ENCODE data around the gene GRPEL2. TPM values are rescaled to one million over a fixed set of nuclear protein-coding genes. Genes with fewer than 3 reads are reported as not detected.

The GRPEL2 gene
- total RNA-seq, 5 donors from 2014 or later (not counting 1 experiment from before 2014, with no cell fraction given) = 14.2 to 38.7 (median 31.5) TPM

- H3K36me3 ChIP-seq (ENCODE audit: control insufficient read depth in 2 of 2, extremely low read depth in 1 of 2, insufficient read depth in 1 of 2, low read length in 1 of 2) = no peaks in the 10 kb centered on the region
Measured at GRCh38 chr5:149337736-149338135, 7.6 kb upstream of the GRPEL2 start.

GRCh38 chr5:149338364-149338763, 6.9 kb upstream of the GRPEL2 start:
- CTCF ChIA-PET = interaction anchor here in 1 of 2 donors (0.6 kb wide), 1 partner anchor 14 kb away, joined by 5 read pairs; no protein-coding TSS in a partner anchor

More at GRCh38 chr5:149337736-149338135, 7.6 kb upstream of the GRPEL2 start:
- DNase-seq = no peak
- ChIA-PET CTCF (no interaction called here), POLR2A (no interaction called here)
- no peak overlapping the region for H3K27ac ChIP-seq (ENCODE audit: low read length)
- Mint-ChIP-seq H3K9me3 (no peaks in the 10 kb centered on the region), H3K4me3 (no peak overlapping the region), H3K27ac (no peak overlapping the region), H3K27me3 (no peaks in the 10 kb centered on the region), H3K4me1 (no peaks in the 10 kb centered on the region), H3K36me3 (no peaks in the 10 kb centered on the region)
- H3K9me3 ChIP-seq = no peaks in the 10 kb centered on the region
- ATAC-seq (replicated peaks in 1 of 4) = no peak
- H3K4me1 ChIP-seq (ENCODE audit: control insufficient read depth in 1 of 2, extremely low read depth in 1 of 2, insufficient read depth in 2 of 2, low read length in 2 of 2) = no peaks in the 10 kb centered on the region
- no CpG with 5 or more reads among the region's 4 CpGs for WGBS (ENCODE audit: insufficient coverage)
- H3K27me3 ChIP-seq (replicated peaks in 1 of 2; ENCODE audit: control insufficient read depth in 2 of 2, extremely low read depth in 1 of 2, insufficient read depth in 2 of 2, low read length in 1 of 2) = no peaks in the 10 kb centered on the region
- no peak overlapping the region for H3K4me3 ChIP-seq (ENCODE audit: control insufficient read depth in 1 of 2, extremely low read depth in 1 of 2, low read length in 1 of 2)

GRCh38 chr5:149340920-149341319, 4.4 kb upstream of the GRPEL2 start:
- Mint-ChIP-seq H3K36me3 (no peaks in the 10 kb centered on the region), H3K27me3 (no peaks in the 10 kb centered on the region), H3K4me1 (peaks cover 20 to 29% (median 22%) of the 10 kb centered on the region in 3 donors), H3K4me3 (no peak overlapping the region), H3K27ac (no peak overlapping the region), H3K9me3 (no peaks in the 10 kb centered on the region)
- DNase-seq (no peak), ATAC-seq (replicated peaks in 1 of 4) (no peak)
- Histone ChIP-seq H3K9me3 (no peaks in the 10 kb centered on the region), H3K27ac (ENCODE audit: low read length) (no peak overlapping the region), H3K4me1 (ENCODE audit: control insufficient read depth in 1 of 2, extremely low read depth in 1 of 2, insufficient read depth in 2 of 2, low read length in 2 of 2) (peaks cover 7 to 15% of the 10 kb centered on the region in 2 experiments), H3K4me3 (ENCODE audit: control insufficient read depth in 1 of 2, extremely low read depth in 1 of 2, low read length in 1 of 2) (no peak overlapping the region), H3K27me3 (replicated peaks in 1 of 2; ENCODE audit: control insufficient read depth in 2 of 2, extremely low read depth in 1 of 2, insufficient read depth in 2 of 2, low read length in 1 of 2) (no peaks in the 10 kb centered on the region), H3K36me3 (ENCODE audit: control insufficient read depth in 2 of 2, extremely low read depth in 1 of 2, insufficient read depth in 1 of 2, low read length in 1 of 2) (no peaks in the 10 kb centered on the region)
- ChIA-PET CTCF (interaction anchor here in 1 of 2 donors (1.0 to 1.4 kb wide), 2 partner anchors 21 to 27 kb away, joined by 3 read pairs; no protein-coding TSS in a partner anchor), POLR2A (interaction anchor here (0.6 to 0.9 kb wide), 2 partner anchors 12 to 214 kb away, joined by 3 to 4 read pairs; no protein-coding TSS in a partner anchor)
- WGBS (ENCODE audit: insufficient coverage) = no CpG with 5 or more reads among the region's 1 CpG

More at GRCh38 chr5:149338364-149338763, 6.9 kb upstream of the GRPEL2 start:
- Histone ChIP-seq H3K9me3 (no peaks in the 10 kb centered on the region), H3K27ac (ENCODE audit: low read length) (no peak overlapping the region), H3K27me3 (replicated peaks in 1 of 2; ENCODE audit: control insufficient read depth in 2 of 2, extremely low read depth in 1 of 2, insufficient read depth in 2 of 2, low read length in 1 of 2) (no peaks in the 10 kb centered on the region), H3K4me3 (ENCODE audit: control insufficient read depth in 1 of 2, extremely low read depth in 1 of 2, low read length in 1 of 2) (no peak overlapping the region), H3K36me3 (ENCODE audit: control insufficient read depth in 2 of 2, extremely low read depth in 1 of 2, insufficient read depth in 1 of 2, low read length in 1 of 2) (no peaks in the 10 kb centered on the region), H3K4me1 (ENCODE audit: control insufficient read depth in 1 of 2, extremely low read depth in 1 of 2, insufficient read depth in 2 of 2, low read length in 2 of 2) (no peaks in the 10 kb centered on the region)
- H3K4me1 Mint-ChIP-seq = peaks cover 0 to 3% (median 1%) of the 10 kb centered on the region in 3 donors
- H3K27me3 Mint-ChIP-seq = no peaks in the 10 kb centered on the region
- H3K9me3 Mint-ChIP-seq = no peaks in the 10 kb centered on the region
- no peak for ATAC-seq (replicated peaks in 1 of 4)
- no peak for DNase-seq
- 100% methylated on average over 1 of the region's 1 CpG for WGBS (ENCODE audit: insufficient coverage)
- H3K36me3 Mint-ChIP-seq = no peaks in the 10 kb centered on the region
- no peak overlapping the region for H3K4me3 Mint-ChIP-seq
- POLR2A ChIA-PET = no interaction called here
- no peak overlapping the region for H3K27ac Mint-ChIP-seq

- DNase-seq = no peak
- POLR2A ChIA-PET = no interaction called here
- H3K4me3 Mint-ChIP-seq = no peak overlapping the region
- H3K27me3 Mint-ChIP-seq = no peaks in the 10 kb centered on the region
- H3K4me3 ChIP-seq (ENCODE audit: control insufficient read depth in 1 of 2, extremely low read depth in 1 of 2, low read length in 1 of 2) = no peak overlapping the region
- no peaks in the 10 kb centered on the region for H3K9me3 ChIP-seq
- peaks cover 10 to 24% of the 10 kb centered on the region in 2 experiments for H3K4me1 ChIP-seq (ENCODE audit: control insufficient read depth in 1 of 2, extremely low read depth in 1 of 2, insufficient read depth in 2 of 2, low read length in 2 of 2)
- H3K27ac ChIP-seq (ENCODE audit: low read length) = no peak overlapping the region
- CTCF ChIA-PET = interaction anchor here in 1 of 2 donors (1.1 kb wide), 1 partner anchor 16 kb away, joined by 3 read pairs; the partner anchor contains the start of gene PCYOX1L
- no peaks in the 10 kb centered on the region for H3K36me3 ChIP-seq (ENCODE audit: control insufficient read depth in 2 of 2, extremely low read depth in 1 of 2, insufficient read depth in 1 of 2, low read length in 1 of 2)
- no peak for ATAC-seq (replicated peaks in 1 of 4)
- no peaks in the 10 kb centered on the region for H3K27me3 ChIP-seq (replicated peaks in 1 of 2; ENCODE audit: control insufficient read depth in 2 of 2, extremely low read depth in 1 of 2, insufficient read depth in 2 of 2, low read length in 1 of 2)
- H3K9me3 Mint-ChIP-seq = no peaks in the 10 kb centered on the region
- peaks cover 28 to 36% (median 30%) of the 10 kb centered on the region in 3 donors for H3K4me1 Mint-ChIP-seq
- H3K36me3 Mint-ChIP-seq = no peaks in the 10 kb centered on the region
- H3K27ac Mint-ChIP-seq = peak overlapping the region; percentile 30 to 41
Measured at GRCh38 chr5:149341876-149342275, 3.4 kb upstream of the GRPEL2 start.

- Mint-ChIP-seq H3K27ac (peak overlapping the region; percentile 91 to 97), H3K9me3 (no peaks in the 10 kb centered on the region), H3K4me3 (peak overlapping the region in 2 of 3 donors; percentile 95 to 96), H3K36me3 (peaks cover 19% of the 10 kb centered on the region), H3K4me1 (peaks cover 50 to 59% (median 52%) of the 10 kb centered on the region in 3 donors), H3K27me3 (no peaks in the 10 kb centered on the region)
- ChIA-PET POLR2A (interaction anchor here (0.7 to 4.3 kb wide), 4 partner anchors 9 to 13 kb away, joined by 3 to 27 read pairs (median 3); partner anchors contain the start of gene PCYOX1L (in 1 of the 2)), CTCF (interaction anchor here (0.9 to 4.1 kb wide), 8 partner anchors 9 to 221 kb away, joined by 3 to 43 read pairs (median 4); partner anchors contain the start of gene PCYOX1L (in 1 of the 2))
- Histone ChIP-seq H3K36me3 (ENCODE audit: control insufficient read depth in 2 of 2, extremely low read depth in 1 of 2, insufficient read depth in 1 of 2, low read length in 1 of 2) (peaks cover 0 to 19% of the 10 kb centered on the region in 2 donors), H3K9me3 (no peaks in the 10 kb centered on the region), H3K27me3 (replicated peaks in 1 of 2; ENCODE audit: control insufficient read depth in 2 of 2, extremely low read depth in 1 of 2, insufficient read depth in 2 of 2, low read length in 1 of 2) (no peaks in the 10 kb centered on the region), H3K4me3 (ENCODE audit: control insufficient read depth in 1 of 2, extremely low read depth in 1 of 2, low read length in 1 of 2) (no peak overlapping the region), H3K27ac (ENCODE audit: low read length) (peak overlapping the region; percentile 74), H3K4me1 (ENCODE audit: control insufficient read depth in 1 of 2, extremely low read depth in 1 of 2, insufficient read depth in 2 of 2, low read length in 2 of 2) (peaks cover 29 to 45% of the 10 kb centered on the region in 2 experiments)
- ATAC-seq (replicated peaks in 1 of 4) = peak in 1 of 4 experiments; percentile 28
- WGBS (ENCODE audit: insufficient coverage) = 100% methylated on average over 1 of the region's 2 CpGs
- DNase-seq = peak in 1 of 35 experiments; percentile 25
Measured at GRCh38 chr5:149344151-149344550, 1.1 kb upstream of the GRPEL2 start.

- ATAC-seq (replicated peaks in 1 of 4) (peak in 3 of 4 experiments; percentile 2 to 3 (median 3)), DNase-seq (peak in 2 of 35 experiments; percentile 14 to 39)
- 0% methylated on average over 7 of the region's 11 CpGs for WGBS (ENCODE audit: insufficient coverage)
- no peaks in the 10 kb centered on the region for H3K9me3 Mint-ChIP-seq
- H3K27me3 Mint-ChIP-seq = no peaks in the 10 kb centered on the region
- Histone ChIP-seq H3K36me3 (ENCODE audit: control insufficient read depth in 2 of 2, extremely low read depth in 1 of 2, insufficient read depth in 1 of 2, low read length in 1 of 2) (peaks cover 2 to 36% of the 10 kb centered on the region in 2 donors), H3K4me1 (ENCODE audit: control insufficient read depth in 1 of 2, extremely low read depth in 1 of 2, insufficient read depth in 2 of 2, low read length in 2 of 2) (peaks cover 39 to 57% of the 10 kb centered on the region in 2 experiments), H3K9me3 (no peaks in the 10 kb centered on the region), H3K4me3 (ENCODE audit: control insufficient read depth in 1 of 2, extremely low read depth in 1 of 2, low read length in 1 of 2) (peak overlapping the region; percentile 78 to 85), H3K27me3 (replicated peaks in 1 of 2; ENCODE audit: control insufficient read depth in 2 of 2, extremely low read depth in 1 of 2, insufficient read depth in 2 of 2, low read length in 1 of 2) (no peaks in the 10 kb centered on the region), H3K27ac (ENCODE audit: low read length) (peak overlapping the region; percentile 74)
- POLR2A ChIA-PET = interaction anchor here in 1 of 2 donors (4.3 kb wide), 1 partner anchor 11 kb away, joined by 27 read pairs; the partner anchor contains the start of gene PCYOX1L
- H3K36me3 Mint-ChIP-seq = peaks cover 36% of the 10 kb centered on the region
- CTCF ChIA-PET = interaction anchor here (0.8 to 4.1 kb wide), 6 partner anchors 8 to 218 kb away, joined by 3 to 43 read pairs (median 8); partner anchors contain the start of gene PCYOX1L (in 1 of the 2)
- H3K4me1 Mint-ChIP-seq = peaks cover 67 to 76% (median 69%) of the 10 kb centered on the region in 3 donors
- peak overlapping the region; percentile 91 to 97 for H3K27ac Mint-ChIP-seq
- H3K4me3 Mint-ChIP-seq = peak overlapping the region; percentile 95 to 96 (median 95)
Measured at GRCh38 chr5:149345892-149346222, 558 bp downstream of the GRPEL2 start.
